ENCODE results near the gene MYMX.
"Not testable (repeated sequence)": the region's sequence is repeated elsewhere in the genome, so short reads cannot be mapped to it uniquely, and the experiment has no call there.

The MYMX gene

DNA sequence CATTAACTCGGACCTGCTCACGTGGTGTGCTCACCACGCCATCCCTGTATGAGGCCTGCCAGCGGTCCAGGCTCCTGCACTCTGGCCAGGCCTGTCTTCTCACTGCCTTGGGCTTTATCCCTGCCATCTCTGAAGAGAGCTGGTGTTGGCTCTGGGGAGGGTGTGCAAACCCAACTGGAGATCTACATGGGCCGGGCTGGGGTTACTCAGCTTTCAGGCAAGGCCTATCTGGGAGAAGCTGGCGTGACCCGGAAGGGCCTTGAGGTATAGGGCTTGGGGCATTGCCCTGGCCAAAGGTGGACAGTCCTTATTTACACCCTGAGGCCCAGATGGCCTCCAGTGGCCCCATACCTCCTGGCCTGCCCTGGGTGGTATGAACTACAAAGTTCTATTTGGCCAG is 11.7 kb downstream of the MYMX start:
- no peak for DNase-seq (ENCODE audit: low spot score)
- TF ChIP-seq CTCF (IDR thresholded peaks at IDR 0.05): no peak
- Histone ChIP-seq H3K27ac (peak overlapping the region in 1 of 2 donors; percentile 87), H3K4me3 (no peak overlapping the region)

DNA sequence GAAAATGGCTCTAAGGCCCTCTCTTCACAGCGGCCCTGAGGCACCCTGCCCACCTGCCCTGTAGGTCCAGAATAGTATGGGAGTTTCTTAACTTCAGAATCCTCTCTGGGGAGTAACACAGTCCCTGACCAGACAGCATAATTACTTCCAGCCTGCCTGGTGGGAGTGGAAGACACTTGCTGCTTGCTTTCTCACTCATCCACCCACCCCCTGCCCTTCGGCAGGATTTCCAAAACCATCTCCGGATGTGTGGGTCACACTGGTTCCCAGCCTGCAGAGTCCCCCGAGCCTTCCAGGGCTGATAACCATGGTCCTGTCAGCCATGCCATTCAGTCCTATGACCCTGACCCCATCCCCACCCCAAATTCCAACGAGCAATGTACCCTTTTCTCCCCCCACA is 12.1 kb downstream of the MYMX start:
- DNase-seq (ENCODE audit: low spot score): no peak
- Histone ChIP-seq H3K27ac (peak overlapping the region in 1 of 2 donors; percentile 87), H3K4me3 (no peak overlapping the region)
- TF ChIP-seq CTCF (IDR thresholded peaks at IDR 0.05): no peak

GRCh38 chr6:44229376-44230033 is 12.8 kb downstream of the MYMX start:
- no peak for DNase-seq (ENCODE audit: low spot score)
- Histone ChIP-seq H3K27ac (peak overlapping the region in 1 of 2 donors; percentile 87), H3K4me3 (no peak overlapping the region)
- no peak for TF ChIP-seq CTCF (IDR thresholded peaks at IDR 0.05)

DNA sequence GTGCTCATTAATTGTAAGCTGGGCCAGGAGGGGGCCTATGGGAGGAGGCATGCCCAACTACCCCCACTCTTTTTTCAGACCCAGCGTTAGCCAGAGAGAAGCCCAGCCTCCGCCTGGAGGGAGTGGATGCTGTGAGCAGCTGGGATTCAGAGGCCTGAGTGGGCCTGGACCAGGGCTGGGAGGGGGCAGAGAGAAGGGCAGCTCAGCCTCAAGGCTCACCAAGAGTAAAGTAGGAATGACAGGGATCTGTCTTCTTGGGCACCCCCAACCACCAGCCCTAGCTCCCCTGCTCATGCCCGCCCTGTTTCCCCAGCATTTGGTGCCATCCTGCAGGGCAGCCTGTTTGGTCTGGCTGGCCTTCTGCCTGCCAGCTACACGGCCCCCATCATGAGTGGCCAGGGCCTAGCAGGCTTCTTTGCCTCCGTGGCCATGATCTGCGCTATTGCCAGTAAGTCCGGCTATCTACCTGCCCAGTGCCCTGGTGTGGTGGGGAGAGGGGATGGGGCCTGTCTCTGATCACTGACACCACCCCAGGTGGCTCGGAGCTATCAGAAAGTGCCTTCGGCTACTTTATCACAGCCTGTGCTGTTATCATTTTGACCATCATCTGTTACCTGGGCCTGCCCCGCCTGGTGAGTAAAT is 13.4 kb downstream of the MYMX start:
- Histone ChIP-seq H3K27ac (peak overlapping the region in 1 of 2 donors; percentile 87), H3K4me3 (no peak overlapping the region)
- no peak for TF ChIP-seq CTCF (IDR thresholded peaks at IDR 0.05)
- DNase-seq (ENCODE audit: low spot score): no peak

GRCh38 chr6:44231426-44231825 is 14.7 kb downstream of the MYMX start:
- peak overlapping the region in 1 of 2 donors; percentile 91 for H3K27ac ChIP-seq
- not testable (repeated sequence) for H3K4me3 ChIP-seq; DNase-seq (ENCODE audit: low spot score)

- TF ChIP-seq CTCF (IDR thresholded peaks at IDR 0.05): no peak
- DNase-seq (ENCODE audit: low spot score): no peak
- Histone ChIP-seq H3K27ac (peak overlapping the region; percentile 79 to 91), H3K4me3 (peak overlapping the region; percentile 17)
These were observed 16.2 kb downstream of the MYMX start for GRCh38 chr6:44232676-44233566.

DNA sequence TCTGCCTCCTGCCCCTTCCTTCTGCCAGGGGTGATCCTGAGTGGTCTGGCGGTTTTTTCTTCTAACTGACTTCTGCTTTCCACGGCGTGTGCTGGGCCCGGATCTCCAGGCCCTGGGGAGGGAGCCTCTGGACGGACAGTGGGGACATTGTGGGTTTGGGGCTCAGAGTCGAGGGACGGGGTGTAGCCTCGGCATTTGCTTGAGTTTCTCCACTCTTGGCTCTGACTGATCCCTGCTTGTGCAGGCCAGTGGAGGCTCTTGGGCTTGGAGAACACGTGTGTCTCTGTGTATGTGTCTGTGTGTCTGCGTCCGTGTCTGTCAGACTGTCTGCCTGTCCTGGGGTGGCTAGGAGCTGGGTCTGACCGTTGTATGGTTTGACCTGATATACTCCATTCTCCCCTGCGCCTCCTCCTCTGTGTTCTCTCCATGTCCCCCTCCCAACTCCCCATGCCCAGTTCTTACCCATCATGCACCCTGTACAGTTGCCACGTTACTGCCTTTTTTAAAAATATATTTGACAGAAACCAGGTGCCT is 16.9 kb downstream of the MYMX start:
- DNase-seq (ENCODE audit: low spot score): no peak
- Histone ChIP-seq H3K27ac (peak overlapping the region; percentile 79 to 91), H3K4me3 (peak overlapping the region; percentile 17)
- no peak for TF ChIP-seq CTCF (IDR thresholded peaks at IDR 0.05)

Measured in coronary artery (tissue), 2 donors.